ENCODE data around the gene GDPGP1.
"Not testable (repeated sequence)": the region's sequence is repeated elsewhere in the genome, so short reads cannot be mapped to it uniquely, and the experiment has no call there.

GDPGP1 gene

GRCh38 chr15:90281637-90282036, 47.6 kb downstream of the GDPGP1 start:
- peak; percentile 21 for DNase-seq
- in situ Hi-C loops (cut with MboI; ENCODE audit: low pct_unique_long_range_greater_than_20kb, low sequenced_read_pairs): not testable (repeated sequence)

DNA sequence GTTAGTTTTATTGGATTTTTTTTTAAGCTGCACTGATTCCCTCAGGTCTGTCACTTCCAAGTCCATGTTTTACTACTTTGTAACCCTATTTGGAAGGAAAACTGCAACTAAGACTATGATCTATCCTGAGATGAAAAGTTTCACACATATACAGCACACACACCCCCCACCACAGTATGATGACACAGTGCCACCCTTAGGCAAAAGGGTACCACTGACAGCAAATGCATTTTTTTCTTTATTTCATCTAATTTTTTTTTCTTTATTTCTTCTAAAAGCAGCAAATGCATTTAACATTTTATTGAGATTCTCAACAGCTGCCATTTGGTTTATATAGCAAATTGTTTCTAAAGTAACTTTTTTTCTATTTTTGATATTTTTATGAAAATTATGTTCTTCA, 52.7 kb downstream of the GDPGP1 start:
- DNase-seq: peak; percentile 45
- in situ Hi-C loops (cut with MboI; ENCODE audit: low pct_unique_long_range_greater_than_20kb, low sequenced_read_pairs): no loop called here

DNA sequence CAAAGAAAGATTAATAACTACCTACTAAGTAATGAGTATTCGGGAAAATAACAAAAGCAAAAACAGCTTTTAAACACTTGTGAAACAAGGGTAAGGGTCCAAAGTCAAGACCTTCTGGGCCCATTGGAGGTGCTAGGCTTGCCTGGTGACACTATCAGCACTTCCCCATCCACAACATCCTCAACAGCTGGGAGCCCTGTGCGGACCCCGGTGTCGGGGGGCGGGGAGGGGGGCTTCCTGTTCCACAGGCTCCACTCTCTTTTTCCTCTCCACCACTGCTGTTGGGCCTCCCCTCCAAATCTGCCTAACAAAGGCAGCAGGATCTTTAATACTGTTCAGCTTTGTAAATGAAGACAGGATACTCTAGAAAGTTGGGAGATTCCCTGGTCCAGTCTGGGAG, 53.1 kb downstream of the GDPGP1 start:
- in situ Hi-C loops (cut with MboI; ENCODE audit: low pct_unique_long_range_greater_than_20kb, low sequenced_read_pairs): no loop called here

GRCh38 chr15:90287946-90288345, 53.9 kb downstream of the GDPGP1 start:
- in situ Hi-C loops (cut with MboI; ENCODE audit: low pct_unique_long_range_greater_than_20kb, low sequenced_read_pairs): no loop called here
- DNase-seq: no peak

More for the DNA sequence above, 53.1 kb downstream of the GDPGP1 start:
- DNase-seq: no peak

- in situ Hi-C loops (cut with MboI; ENCODE audit: low pct_unique_long_range_greater_than_20kb, low sequenced_read_pairs): no loop called here
- no peak for DNase-seq
Observed at GRCh38 chr15:90291679-90292356, 57.8 kb downstream of the GDPGP1 start.

- DNase-seq: peak; percentile 78
Observed at GRCh38 chr15:90293040-90293810, 59.2 kb downstream of the GDPGP1 start.

GRCh38 chr15:90294159-90294558, 60.1 kb downstream of the GDPGP1 start:
- no peak for DNase-seq
- in situ Hi-C loops (cut with MboI; ENCODE audit: low pct_unique_long_range_greater_than_20kb, low sequenced_read_pairs): no loop called here

More at GRCh38 chr15:90293040-90293810, 59.2 kb downstream of the GDPGP1 start:
- in situ Hi-C loops (cut with MboI; ENCODE audit: low pct_unique_long_range_greater_than_20kb, low sequenced_read_pairs): not testable (repeated sequence)

- no peak for DNase-seq
- in situ Hi-C loops (cut with MboI; ENCODE audit: low pct_unique_long_range_greater_than_20kb, low sequenced_read_pairs): no loop called here
Observed at GRCh38 chr15:90294601-90295269, 60.7 kb downstream of the GDPGP1 start.

DNA sequence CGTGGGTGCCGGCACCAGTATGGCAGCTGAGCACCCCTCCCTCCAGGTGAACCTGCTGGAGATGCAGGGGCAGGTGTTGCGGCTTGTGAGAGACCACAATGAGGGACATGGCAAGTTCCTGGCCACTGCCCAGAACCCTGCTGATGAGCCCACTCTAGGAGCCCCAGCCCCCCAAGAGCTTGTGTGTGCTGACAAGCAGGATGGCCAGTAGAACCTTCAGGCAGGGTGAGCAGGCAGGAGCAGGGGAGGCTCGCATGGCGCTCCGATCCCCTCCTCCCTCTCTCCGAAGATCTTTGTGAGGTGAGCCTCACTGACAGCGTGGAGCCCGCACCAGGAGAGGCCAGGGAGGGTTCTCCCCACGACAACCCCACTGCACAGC, 61.2 kb downstream of the GDPGP1 start:
- in situ Hi-C loops (cut with MboI; ENCODE audit: low pct_unique_long_range_greater_than_20kb, low sequenced_read_pairs): no loop called here
- DNase-seq: no peak

Measured in KBM-7 (cell line).